DOHH2 (cell line): ENCODE data around the gene DOCK10.

Experiments
- CTCF ChIP-seq: fragments of 200-600 bp; sonication (generic); IDR thresholded peaks from one replicate; pipeline ENCODE4 v1.5.1; 2014; ENCODE audit warnings: antibody characterized with exemption, mild to moderate bottlenecking, low read depth, low read length; ENCODE audit not compliant: poor library complexity, severe bottlenecking
- EZH2phosphoT487 ChIP-seq: fragments of 200-600 bp; sonication (generic); IDR thresholded peaks from 2 replicates; pipeline ENCODE4 v1.6.1; 2017; ENCODE audit warnings: borderline replicate concordance, mild to moderate bottlenecking, antibody characterized with exemption, low read length, moderate library complexity, mixed read lengths

GRCh38 chr2:224893848-224894247 lies 148.4 kb downstream of the DOCK10 start:
- TF ChIP-seq CTCF = no peak
- TF ChIP-seq EZH2phosphoT487 = no peak
